GF-D8 (cell line): Measurements from ENCODE around the gene IRGQ.
A peak's percentile ranks its signal among the peaks of the same experiment; 100 is the strongest.
"Not testable (repeated sequence)": the region's sequence is repeated elsewhere in the genome, so short reads cannot be mapped to it uniquely, and the experiment has no call there.

Experiments
- DNase-seq: peaks from one replicate; lab custom pipeline; 2025; lab: John Stamatoyannopoulos, UW

IRGQ gene

GRCh38 chr19:43595999-43596841 lies at the start of gene IRGQ, which contains the start of gene ZNF576:
Gene IRGQ, minus strand, starts transcription at chr19:43596134. Its CDS starts 796 bp downstream, at chr19:43595338.
Gene ZNF576, plus strand, starts transcription at chr19:43596595. Its CDS starts 514 bp downstream, at chr19:43597109.
- peak; percentile 97 for DNase-seq

GRCh38 chr19:43644181-43644580 lies 48.2 kb upstream of the IRGQ start:
- no peak for DNase-seq

- no peak for DNase-seq
Observed at GRCh38 chr19:43643326-43643725, 47.4 kb upstream of the IRGQ start.

- no peak for DNase-seq
Observed at GRCh38 chr19:43642531-43642930, 46.6 kb upstream of the IRGQ start.

- no peak for DNase-seq
Observed at GRCh38 chr19:43641333-43641732, 45.4 kb upstream of the IRGQ start.

GRCh38 chr19:43640424-43640757 lies 44.5 kb upstream of the IRGQ start:
- DNase-seq = no peak

- DNase-seq = no peak
Observed at GRCh38 chr19:43639519-43640423, 43.8 kb upstream of the IRGQ start, which contains the start of gene CADM4. Gene CADM4, minus strand, starts transcription at chr19:43639850. Its CDS starts 60 bp downstream, at chr19:43639790.

- DNase-seq = no peak
Observed at GRCh38 chr19:43638995-43639518, 43.1 kb upstream of the IRGQ start.

GRCh38 chr19:43638214-43638994 lies 42.5 kb upstream of the IRGQ start:
- no peak for DNase-seq

- no peak for DNase-seq
Observed at GRCh38 chr19:43636121-43636683, 40.3 kb upstream of the IRGQ start.

- DNase-seq = not testable (repeated sequence)
Observed at GRCh38 chr19:43635561-43635940, 39.6 kb upstream of the IRGQ start.

GRCh38 chr19:43634872-43635560 lies 39.1 kb upstream of the IRGQ start:
- DNase-seq = no peak

GRCh38 chr19:43634506-43634871 lies 38.6 kb upstream of the IRGQ start:
- no peak for DNase-seq

GRCh38 chr19:43634068-43634467 lies 38.1 kb upstream of the IRGQ start:
- no peak for DNase-seq

- DNase-seq = no peak
Observed at GRCh38 chr19:43633520-43633919, 37.6 kb upstream of the IRGQ start.

- no peak for DNase-seq
Observed at GRCh38 chr19:43631491-43631890, 35.6 kb upstream of the IRGQ start.

GRCh38 chr19:43628646-43629326 lies 32.9 kb upstream of the IRGQ start:
- no peak for DNase-seq

- no peak for DNase-seq
Observed at GRCh38 chr19:43626838-43627237, 30.9 kb upstream of the IRGQ start.

- peak; percentile 9 for DNase-seq
Observed at GRCh38 chr19:43625918-43626579, 30.1 kb upstream of the IRGQ start.

GRCh38 chr19:43624933-43625332 lies 29.0 kb upstream of the IRGQ start:
- no peak for DNase-seq
